Activated CD8-positive, alpha-beta memory T cell treated with anti-CD3 and anti-CD28 coated beads, Interleukin-2, amount 50 U/mL, for 48 hours (primary cell): ENCODE data around the gene TM9SF2.

Experiments
- DNase-seq: peaks from one replicate; pipeline ENCODE4 v3.0.0-alpha.2; 2020

Gene TM9SF2

DNA sequence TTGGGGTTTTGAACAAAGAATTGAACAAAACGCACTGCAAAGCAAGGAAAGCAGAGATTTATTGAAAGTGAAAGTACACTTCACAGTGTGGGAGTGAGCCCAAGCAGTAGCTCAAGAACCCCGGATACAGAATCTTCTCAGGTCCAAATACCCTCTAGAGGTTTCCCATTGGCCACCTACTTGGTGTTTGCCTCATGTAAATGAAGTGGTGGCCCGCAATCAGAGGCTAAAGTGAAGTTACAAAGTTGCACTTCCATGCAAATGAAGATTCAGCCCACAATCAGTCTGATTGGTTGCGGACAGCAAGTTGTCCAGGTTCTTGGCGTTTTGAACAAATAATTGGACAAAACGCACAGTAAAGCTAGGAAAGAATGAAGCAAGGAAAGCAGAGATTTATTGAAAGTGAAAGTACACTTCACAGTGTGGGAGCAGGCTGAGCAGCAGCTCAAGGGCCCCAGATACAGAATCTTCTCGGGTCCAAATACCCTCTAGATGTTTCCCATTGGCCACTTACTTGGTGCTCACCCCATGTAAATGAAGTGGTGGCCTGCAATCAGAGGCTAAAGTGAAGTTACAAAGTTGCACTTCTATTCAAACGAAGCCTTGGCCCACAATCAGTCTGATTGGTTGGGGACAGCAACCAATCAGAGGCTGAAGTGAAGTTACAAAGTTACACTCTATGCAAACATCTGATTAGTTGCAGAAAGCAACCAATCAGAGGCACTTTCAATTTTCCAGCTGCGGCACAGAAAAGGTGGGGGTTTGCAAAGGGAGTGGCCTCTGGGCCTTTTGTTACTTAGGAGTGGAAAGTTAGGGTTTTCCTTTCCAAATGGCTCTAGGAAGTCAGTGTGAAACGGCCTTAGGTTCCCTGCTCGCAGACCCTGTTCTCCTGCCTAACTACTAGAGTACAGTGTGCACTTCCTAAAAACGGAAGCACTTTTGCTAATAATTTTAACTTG, 4.8 kb upstream of the TM9SF2 start:
- peak; percentile 72 for DNase-seq

DNA sequence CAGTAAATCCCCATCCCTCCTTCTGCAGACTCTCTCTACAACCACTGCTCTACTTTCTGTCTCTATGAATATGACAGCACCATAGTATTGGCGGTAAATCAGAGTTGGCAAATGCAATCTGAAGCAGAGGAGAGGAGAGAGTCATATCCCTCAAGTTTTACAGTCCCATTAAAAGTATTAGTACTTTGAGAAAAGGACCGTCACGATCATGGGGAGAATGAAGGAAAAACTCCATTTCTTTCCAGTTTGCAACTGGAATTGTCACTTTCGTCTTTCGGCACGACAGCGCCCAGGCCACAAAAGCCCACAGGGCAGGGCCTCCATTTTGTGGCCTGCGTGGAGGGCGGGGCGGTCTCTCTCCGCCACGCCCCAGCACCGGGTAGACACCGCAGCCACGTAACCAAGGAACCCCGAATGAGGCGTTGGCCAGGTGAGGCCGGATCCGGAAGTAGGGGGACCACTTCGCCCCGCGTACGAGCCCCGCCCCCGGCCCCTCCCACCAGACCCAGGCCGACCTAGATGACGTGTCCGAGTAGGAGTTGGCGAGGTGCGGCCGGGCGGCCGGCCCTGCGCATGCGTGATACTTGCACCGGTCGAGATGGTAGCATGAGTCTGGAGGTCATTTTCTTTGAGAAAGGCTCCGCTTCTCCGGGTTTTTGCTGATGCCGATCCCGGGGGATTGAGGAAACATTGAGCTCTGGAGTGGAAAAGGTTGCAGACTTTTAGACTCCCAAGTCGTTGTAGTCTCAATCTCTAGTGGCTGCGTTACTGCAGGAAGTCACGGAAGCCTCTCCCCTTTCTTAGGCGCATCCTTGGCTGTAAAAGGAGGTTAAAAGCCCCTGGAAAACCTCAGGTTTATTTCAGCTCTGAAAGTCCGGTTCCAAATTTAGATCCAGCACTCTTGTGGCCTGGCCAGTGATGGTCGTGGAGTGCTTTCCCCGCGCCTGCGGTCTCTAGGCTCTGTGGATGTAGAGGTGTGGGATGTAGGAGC, 2.8 kb upstream of the TM9SF2 start:
- DNase-seq: peak; percentile 96

DNA sequence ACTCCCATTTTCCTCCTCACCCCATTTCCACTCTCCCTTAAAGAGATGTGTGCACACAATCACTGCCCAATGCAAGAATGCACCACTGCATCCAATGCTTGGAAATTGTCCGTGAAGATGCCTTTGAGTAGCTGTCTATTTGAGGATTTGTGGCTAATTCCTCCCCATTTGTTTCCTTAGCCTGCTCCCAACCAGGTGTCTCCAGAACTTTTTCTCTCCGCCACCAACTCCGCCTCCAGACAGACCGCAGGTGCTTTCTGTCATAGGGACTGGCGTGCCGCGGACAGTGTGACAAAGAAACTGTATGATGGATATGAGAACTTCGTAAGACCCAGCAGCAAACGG, 461 bp upstream of the TM9SF2 start:
- DNase-seq: no peak

DNA sequence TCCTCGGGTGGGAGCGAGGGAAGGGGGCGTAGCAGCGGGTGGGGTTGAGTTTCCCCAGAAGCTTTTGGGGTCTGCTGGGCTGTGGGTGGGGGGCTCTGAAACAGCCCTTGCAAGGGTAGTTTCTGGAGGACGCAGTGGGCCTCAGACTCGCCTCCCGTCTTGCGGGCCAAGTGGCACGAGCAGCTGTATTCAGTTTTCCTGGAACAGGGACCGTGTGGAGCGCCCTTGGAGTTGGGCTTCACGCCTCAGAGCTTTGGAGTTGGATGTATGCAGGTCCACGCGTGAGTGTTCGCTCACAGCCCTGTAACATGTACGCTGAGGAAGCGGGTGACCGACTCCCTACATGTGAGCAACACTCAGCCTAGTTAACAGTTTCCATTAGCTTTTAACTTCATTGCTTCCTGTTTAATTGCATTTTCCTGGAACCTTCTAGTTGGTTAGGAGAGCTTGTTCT, 603 bp downstream of the TM9SF2 start:
- no peak for DNase-seq

DNA sequence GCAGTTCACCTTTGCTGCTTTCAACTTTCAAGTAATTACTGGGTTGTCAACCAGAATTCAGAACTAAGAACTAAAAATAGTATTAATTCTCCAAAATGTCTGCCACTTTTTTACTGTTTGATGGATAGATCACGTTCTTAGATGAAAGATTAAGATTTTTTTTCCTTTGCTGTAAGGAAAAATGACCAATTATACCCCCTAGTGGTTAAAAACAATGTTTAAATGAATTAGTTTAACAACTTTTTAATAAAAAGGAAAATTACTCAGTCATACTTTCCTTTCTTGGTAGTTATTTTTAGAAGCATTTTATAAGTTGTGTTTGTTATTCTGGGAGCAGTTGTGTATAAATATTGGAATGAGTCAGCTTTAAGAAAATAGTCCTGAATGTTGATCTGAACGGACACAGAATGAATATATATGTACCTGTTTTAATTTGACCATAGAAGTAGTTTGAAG, 4.6 kb downstream of the TM9SF2 start:
- DNase-seq: no peak

DNA sequence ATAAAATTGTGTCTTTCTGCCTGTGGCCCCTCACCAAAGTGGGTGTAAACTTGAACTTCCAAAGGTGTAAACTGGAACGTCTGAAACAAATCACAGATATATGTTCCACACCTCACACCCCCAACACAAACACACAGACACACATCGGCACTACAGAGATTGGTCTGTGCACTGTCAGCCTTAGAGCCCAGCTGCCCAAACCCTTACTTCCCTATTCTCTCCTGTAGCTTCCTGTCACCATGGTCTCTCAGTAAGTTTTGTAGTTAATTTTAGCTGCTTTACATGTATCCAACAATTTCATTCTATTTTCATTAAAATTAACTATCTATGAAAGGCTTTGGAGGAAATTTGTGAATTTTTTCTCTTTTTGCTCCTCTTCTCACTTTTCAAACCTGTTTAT, 5.4 kb downstream of the TM9SF2 start:
- no peak for DNase-seq

DNA sequence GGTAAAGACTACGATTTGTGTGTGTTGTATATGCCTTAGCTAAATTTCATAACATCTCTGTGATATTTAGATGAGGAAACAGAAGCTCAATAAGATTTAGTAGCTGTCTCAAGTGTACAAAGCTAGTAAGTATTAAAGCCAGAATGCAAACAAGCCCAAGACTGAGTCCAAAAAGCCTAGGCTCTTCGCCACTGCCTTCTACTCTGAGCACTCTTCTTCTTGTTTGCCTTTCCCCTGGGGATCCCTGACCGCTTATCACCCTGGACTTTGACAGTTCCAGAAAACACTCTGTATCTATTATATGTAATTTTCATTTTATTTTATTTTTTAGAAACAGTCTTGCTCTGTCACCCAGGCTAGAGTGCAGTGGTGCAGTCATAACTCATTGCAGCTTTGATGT, 5.8 kb downstream of the TM9SF2 start:
- DNase-seq: no peak

DNA sequence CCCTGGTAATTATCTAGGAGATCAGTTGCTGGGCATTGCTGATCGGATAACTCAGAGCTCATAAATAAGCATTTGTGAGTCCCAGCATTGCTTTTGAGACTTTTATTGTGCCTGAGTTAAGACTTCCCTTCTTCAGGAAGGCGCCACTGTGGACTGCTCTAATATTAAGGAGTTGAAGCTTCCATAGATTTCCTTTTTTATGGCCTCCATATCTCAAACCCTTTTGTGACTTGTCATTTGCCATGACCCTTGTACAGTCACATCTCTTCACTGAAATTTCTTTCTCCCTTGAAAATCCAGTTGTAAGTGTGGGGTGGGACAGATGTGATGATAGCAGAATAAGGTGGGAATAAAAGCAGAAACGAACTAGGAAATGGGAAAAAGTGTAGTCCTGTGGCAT, 6.3 kb downstream of the TM9SF2 start:
- DNase-seq: no peak

DNA sequence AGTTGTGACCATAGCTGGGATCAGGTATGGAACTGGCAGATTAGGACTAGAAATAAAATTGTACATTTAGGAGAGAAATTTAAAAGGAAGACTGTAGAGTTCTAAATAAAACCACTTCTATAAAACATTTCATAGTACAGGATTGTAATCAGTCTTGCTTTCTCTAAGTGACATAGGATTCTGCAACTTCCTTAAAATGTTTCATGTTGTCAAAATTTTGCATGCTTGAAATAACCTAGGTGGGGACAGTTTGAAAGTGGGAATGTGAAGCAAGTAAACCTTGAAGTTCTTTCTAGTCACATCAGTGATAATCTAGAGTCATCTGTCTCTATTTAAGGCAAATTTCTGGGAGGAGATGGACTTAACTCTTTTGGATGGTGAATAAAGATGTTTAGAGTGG, 6.7 kb downstream of the TM9SF2 start:
- no peak for DNase-seq

DNA sequence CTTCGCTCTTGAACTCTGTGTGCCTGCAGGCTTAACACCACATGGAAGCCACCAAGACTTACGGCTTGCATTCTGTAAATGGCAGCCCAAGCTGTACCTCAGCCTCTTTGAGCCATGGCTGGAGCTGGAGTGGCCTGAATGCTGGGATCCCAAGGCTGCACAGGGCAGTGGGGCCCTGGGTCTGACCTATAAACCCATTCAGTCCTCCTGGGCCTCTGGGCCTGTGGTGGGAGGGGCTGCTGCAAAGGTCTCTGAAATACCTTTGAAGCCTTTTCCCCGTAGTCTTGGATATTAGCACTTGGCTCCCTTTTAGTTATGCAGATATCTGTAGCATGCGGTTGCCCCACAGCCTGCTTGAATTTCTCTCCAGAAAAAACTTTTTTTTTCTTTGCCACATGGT, 8.2 kb downstream of the TM9SF2 start:
- no peak for DNase-seq

DNA sequence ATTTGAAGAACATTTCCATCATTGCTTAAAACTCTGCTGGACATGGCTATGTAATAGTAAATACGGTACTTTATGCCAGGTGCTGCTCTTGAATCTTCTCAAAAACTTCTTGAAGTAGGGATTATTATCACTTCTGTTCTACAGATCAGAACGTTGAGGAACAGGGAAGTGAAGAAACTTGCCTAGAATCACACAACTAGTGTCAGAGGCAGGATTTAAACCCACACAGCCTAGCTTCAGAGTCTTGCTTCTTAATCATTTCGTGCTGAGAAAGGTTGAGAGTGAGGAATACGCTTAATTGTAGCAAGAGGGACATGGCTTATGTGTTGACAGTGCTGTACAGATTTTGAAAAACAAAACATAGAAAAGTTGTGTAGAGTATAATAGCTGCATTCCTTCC, 13.5 kb downstream of the TM9SF2 start:
- no peak for DNase-seq

DNA sequence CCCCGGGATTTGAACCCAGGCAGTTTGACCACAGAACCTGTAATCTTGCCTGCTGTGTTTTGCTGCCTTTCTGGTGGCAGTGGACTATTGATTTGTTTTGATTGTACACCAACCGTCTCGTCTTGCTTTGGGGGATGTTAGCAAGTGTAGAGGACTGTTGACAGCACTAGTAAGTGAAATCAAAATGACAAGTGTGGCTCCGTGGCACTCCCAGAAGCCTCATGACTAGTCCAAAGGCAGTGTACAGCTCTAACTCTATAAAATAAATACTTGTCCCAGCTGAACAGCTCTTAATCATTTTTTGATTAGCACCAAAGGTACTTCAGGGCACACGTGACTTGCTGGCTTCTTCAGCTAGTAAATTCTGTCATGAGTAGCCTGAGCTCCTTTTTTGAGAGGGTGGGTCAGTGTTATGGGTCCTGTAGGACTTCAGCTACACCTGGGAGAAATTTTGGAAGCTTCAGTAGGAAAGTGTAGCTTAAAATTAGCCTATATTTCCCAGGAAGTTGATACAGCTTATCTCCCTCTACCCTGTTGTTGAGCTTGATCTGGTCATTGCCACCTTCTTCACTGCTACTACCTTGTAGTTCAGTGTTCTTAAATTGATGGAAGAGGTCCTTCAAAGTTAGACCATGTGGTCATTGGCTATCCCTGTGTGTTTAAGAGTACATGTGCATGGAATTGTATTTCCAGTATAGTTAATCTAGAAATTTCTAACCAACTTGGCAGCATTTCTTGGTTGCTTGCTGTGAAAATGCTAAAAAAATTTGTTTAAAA, 15.1 kb downstream of the TM9SF2 start:
- no peak for DNase-seq

DNA sequence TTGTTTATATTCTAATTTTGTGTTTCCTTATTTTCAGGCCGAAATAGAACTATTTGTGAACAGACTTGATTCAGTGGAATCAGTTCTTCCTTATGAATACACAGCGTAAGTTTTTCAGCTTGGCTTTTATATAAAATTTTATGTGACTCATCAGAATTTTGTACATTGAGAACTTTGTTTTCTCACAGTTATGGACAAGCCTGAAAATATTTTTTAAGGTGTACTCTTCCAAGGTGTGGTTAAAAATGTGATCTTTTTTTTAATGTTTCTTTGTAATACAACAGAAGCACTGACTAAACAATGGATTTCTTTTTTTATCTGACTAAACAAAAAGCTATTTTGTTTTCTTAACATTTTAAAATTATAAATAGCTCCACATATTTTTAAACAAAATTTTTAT, 16.3 kb downstream of the TM9SF2 start:
- no peak for DNase-seq

DNA sequence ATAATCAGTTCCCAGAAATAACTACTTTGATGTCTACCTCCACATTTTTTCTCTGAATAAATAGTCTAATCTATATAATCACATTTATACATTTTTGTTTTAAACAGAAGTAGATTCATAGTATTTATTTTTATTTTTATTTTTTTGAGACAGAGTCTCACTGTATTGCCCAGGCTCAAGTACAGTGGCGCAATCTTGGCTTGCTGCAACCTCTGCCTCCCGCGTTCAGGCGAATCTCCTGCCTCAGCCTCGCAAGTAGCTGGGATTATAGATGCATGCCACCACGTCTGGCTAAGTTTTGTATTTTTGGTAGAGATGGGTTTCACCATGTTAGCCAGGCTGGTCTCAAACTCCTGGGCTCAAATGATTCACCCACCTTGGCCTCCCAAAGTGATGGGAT, 16.7 kb downstream of the TM9SF2 start:
- no peak for DNase-seq

DNA sequence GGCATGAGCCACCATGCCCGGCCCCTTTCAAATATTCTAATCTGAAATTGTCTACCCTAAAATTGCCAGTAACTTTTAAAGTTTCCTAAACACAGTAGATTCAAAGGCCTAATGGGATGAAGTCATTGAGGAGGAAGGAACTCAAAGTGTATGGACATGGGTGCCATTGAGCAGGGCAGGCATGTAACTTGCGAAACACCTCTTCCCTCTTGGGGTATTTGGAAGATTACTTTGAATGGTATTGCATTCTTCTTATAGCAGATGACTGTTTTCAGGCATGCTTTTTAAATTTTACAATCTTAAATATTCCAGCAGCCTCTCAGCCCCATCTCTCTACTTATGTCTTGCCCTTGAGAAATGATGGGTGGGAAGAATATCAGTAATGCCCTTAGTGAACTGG, 21.0 kb downstream of the TM9SF2 start:
- DNase-seq: no peak

DNA sequence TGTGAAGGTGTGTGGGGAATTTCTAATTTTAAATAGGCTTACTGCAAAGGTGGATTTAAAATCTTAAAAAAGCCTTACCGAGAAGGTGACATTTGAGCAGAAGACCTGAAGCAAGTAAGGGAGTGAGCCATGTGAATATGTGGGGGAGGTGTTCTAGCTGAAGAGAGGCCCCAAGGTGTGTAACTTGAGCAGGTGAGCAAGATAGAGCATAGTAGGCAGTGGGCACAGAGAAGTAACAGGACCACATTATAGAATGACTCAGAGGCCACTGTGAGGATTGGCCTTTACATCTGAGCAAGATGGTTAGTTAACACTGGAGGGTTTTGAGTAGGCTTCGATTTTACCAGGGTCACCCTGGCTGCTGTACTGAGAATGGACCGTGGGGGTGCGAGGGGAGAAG, 22.6 kb downstream of the TM9SF2 start:
- no peak for DNase-seq

DNA sequence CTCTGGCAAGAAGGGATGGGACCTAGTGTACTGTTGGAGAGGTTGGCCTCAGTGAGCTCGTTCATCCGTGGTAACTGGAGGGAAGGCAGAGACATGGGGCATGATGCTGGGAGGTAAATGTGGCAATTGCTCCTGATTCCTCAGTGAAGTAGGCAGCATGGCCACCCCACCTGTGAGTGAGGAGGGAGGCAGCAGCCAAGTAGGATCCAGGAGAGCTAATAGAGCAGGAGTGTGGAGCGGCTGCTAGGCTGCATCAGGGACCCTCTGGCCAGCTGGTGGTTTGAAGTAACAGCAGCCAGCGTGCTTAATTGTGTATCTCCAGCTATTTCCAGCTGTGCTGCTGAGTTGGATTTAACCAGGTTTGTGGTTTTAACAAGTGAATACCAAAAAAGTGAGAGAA, 24.7 kb downstream of the TM9SF2 start:
- DNase-seq: no peak

DNA sequence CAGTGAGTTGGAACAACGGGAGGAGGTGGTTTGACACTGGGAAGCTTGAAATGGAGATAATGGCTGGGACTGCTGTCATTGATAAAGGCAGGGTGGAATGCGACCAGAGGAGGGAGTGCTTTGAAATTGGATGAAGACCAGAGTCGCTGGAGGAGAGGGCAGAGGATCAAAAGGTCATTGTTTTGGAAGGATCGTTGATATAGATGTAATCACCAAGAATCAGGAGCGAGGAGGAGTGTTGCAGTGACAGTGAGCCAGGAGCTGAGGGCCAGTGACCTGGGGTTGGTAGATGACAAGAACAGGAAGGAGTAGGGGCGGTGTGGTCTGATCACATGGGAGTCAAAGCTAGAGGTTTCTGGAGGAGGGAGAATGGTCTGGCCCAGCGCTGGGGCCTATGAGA, 25.3 kb downstream of the TM9SF2 start:
- no peak for DNase-seq

DNA sequence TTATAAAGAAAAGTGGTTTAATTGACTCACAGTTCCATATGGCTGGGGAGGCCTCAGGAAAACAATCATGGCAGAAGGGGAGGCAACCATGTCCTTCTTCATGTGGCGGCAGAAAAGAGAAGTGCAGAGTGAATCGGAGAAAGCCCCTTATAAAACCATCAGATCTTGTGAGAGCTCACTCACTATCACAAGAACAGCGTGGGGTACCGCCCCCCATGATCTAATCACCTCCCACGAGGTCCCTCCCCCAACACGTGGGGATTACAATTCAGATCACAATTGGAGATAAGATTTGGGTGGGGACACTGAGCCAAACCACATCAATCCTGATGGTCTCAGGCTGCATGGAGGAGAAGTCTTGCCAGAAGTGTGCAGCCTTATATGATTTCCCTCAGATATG, 26.0 kb downstream of the TM9SF2 start:
- DNase-seq: no peak

DNA sequence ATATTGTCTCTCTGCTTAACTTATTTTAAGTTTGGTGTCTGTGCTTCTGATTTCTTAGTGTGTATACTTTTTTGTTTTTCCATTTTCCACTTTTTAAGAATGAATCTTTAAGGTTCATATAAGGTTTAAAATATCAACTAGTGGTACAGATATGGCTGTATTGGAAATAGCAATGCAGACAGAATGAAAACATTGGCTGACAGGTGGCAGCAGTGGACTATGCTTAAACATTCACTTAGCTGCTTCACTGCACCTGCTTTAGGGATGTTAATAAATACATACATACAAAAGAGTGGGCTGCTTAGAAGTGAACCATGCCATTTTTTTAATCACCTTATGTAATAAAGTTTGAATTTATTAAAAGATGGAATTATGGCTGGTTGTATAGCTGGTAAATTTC, 27.3 kb downstream of the TM9SF2 start:
- no peak for DNase-seq

DNA sequence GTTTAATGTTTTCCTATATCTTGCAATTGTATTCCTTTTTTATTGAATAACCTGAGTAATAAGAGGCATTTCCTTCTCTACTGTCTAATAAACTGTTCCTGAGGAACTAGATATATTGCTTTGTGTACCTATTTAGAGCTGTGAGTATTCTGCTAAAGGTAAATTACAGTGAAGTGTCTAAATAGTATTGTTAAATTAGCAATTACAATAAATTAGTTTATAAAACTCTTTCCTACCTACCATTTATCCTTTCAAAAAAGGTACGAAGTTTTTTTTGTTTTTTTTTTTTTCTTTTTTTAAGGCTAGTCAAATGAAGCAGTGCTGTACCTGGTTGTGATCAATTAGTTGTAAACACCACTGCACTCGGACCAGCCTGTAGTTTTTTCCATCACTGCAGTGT, 34.8 kb downstream of the TM9SF2 start:
- DNase-seq: no peak

DNA sequence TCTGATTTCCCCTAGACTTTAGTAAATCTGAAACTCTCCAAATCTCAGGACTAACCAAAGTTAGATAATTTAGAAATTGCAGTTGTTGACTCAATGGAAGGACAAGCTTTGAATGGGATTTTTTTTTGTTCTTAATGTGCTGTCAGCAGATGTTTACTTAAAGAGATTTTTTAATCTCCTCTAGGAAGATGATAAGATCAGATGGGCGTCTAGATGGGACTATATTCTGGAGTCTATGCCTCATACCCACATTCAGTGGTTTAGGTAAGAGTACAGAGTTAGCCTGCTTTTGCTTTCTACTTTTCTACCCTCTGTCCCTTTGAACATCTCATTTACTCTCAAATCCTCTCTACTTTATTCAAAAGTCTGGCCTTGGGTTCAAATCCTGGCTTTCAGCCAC, 39.3 kb downstream of the TM9SF2 start:
- DNase-seq: no peak
